ENCODE data around the gene KPNA5. TPM values are rescaled to one million over a fixed set of nuclear protein-coding genes. Genes with fewer than 3 reads are reported as not detected.
A peak's percentile ranks its signal among the peaks of the same experiment; 100 is the strongest.
"Not testable (repeated sequence)": the region's sequence is repeated elsewhere in the genome, so short reads cannot be mapped to it uniquely, and the experiment has no call there.

The KPNA5 gene
- polyA plus RNA-seq, 2 donors = 1.1 to 1.2 TPM

GRCh38 chr6:116740486-116740885, 59.5 kb downstream of the KPNA5 start:
- H3K36me3 ChIP-seq (ENCODE audit: control insufficient read depth in 2 of 2, insufficient read depth in 2 of 2, low read length in 1 of 2); H3K27me3 ChIP-seq (ENCODE audit: control insufficient read depth in 1 of 2, insufficient read depth in 2 of 2, low read length in 2 of 2); H3K4me3 ChIP-seq (ENCODE audit: low read depth in 1 of 2, low read length in 2 of 2); H3K27ac ChIP-seq (ENCODE audit: low read depth in 2 of 2, low read length in 1 of 2); H3K4me1 ChIP-seq (ENCODE audit: control insufficient read depth in 2 of 2, insufficient read depth in 2 of 2, low read length in 1 of 2); H3K9me3 ChIP-seq (ENCODE audit: control insufficient read depth in 2 of 2, insufficient read depth in 1 of 2, low read depth in 1 of 2, low read length in 1 of 2): not testable (repeated sequence)
- 89 to 92% methylated on average over 3 of the region's 3 CpGs for WGBS, 2 donors

DNA sequence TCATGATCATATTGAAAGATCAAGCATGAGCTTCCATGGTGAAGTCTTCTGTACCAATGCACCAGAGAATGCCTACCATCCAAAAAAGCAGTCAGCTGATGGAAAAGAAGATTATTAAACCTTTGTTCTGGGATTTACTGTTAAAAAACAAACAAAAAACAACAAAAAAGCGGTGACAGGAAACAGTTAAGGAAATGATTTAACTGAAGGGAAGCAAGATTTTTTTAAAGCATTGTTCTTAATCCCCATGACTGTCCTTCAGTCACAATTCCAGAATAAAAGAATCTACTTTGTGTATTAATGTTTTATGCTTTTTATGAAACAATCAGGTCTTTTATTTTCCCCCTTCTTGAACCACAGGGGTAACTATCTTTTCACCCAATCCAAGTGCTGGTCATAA, 60.6 kb downstream of the KPNA5 start:
- WGBS, 2 donors = 61 to 77% methylated on average over 1 of the region's 1 CpG
- Histone ChIP-seq H3K27ac (ENCODE audit: low read depth in 2 of 2, low read length in 1 of 2) (no peak overlapping the region), H3K36me3 (ENCODE audit: control insufficient read depth in 2 of 2, insufficient read depth in 2 of 2, low read length in 1 of 2) (no peaks in the 10 kb centered on the region), H3K27me3 (ENCODE audit: control insufficient read depth in 1 of 2, insufficient read depth in 2 of 2, low read length in 2 of 2) (no peaks in the 10 kb centered on the region), H3K9me3 (ENCODE audit: control insufficient read depth in 2 of 2, insufficient read depth in 1 of 2, low read depth in 1 of 2, low read length in 1 of 2) (no peaks in the 10 kb centered on the region), H3K4me1 (ENCODE audit: control insufficient read depth in 2 of 2, insufficient read depth in 2 of 2, low read length in 1 of 2) (no peaks in the 10 kb centered on the region), H3K4me3 (ENCODE audit: low read depth in 1 of 2, low read length in 2 of 2) (no peak overlapping the region)

DNA sequence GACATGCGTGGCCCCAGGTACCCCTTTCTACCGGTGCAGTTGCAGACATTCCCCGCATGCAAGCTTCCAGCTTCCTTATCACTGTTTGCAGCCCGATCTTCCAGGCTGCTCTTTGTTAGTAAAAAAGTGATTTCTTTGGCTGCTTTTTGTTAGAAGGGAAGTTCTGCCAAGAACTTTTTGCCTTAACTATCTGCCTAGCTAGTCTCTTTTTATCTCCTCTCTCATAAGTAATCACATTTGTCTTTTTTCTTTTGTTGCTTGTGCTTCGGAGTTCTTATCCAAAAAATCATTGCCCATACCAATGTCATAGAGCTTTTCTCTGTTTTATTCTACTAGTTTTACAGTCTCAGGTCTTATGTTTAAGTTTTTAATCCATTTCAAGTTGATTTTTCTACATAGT, 64.2 kb downstream of the KPNA5 start:
- no peak overlapping the region for H3K27ac ChIP-seq (ENCODE audit: low read depth in 2 of 2, low read length in 1 of 2)
- H3K27me3 ChIP-seq (ENCODE audit: control insufficient read depth in 1 of 2, insufficient read depth in 2 of 2, low read length in 2 of 2) = no peaks in the 10 kb centered on the region
- no peaks in the 10 kb centered on the region for H3K36me3 ChIP-seq (ENCODE audit: control insufficient read depth in 2 of 2, insufficient read depth in 2 of 2, low read length in 1 of 2)
- no peak overlapping the region for H3K4me3 ChIP-seq (ENCODE audit: low read depth in 1 of 2, low read length in 2 of 2)
- H3K4me1 ChIP-seq (ENCODE audit: control insufficient read depth in 2 of 2, insufficient read depth in 2 of 2, low read length in 1 of 2) = no peaks in the 10 kb centered on the region
- H3K9me3 ChIP-seq (ENCODE audit: control insufficient read depth in 2 of 2, insufficient read depth in 1 of 2, low read depth in 1 of 2, low read length in 1 of 2) = no peaks in the 10 kb centered on the region
- WGBS, 2 donors = 71 to 84% methylated on average over 5 of the region's 5 CpGs

GRCh38 chr6:116761779-116762178, 80.8 kb downstream of the KPNA5 start:
- no peaks in the 10 kb centered on the region for H3K9me3 ChIP-seq (ENCODE audit: control insufficient read depth in 2 of 2, insufficient read depth in 1 of 2, low read depth in 1 of 2, low read length in 1 of 2)
- 60 to 64% methylated on average over 4 of the region's 4 CpGs for WGBS, 2 donors
- no peak overlapping the region for H3K4me3 ChIP-seq (ENCODE audit: low read depth in 1 of 2, low read length in 2 of 2)
- peaks cover 3 to 11% of the 10 kb centered on the region in 2 donors for H3K4me1 ChIP-seq (ENCODE audit: control insufficient read depth in 2 of 2, insufficient read depth in 2 of 2, low read length in 1 of 2)
- peaks cover 6 to 7% of the 10 kb centered on the region in 2 donors for H3K27me3 ChIP-seq (ENCODE audit: control insufficient read depth in 1 of 2, insufficient read depth in 2 of 2, low read length in 2 of 2)
- H3K36me3 ChIP-seq (ENCODE audit: control insufficient read depth in 2 of 2, insufficient read depth in 2 of 2, low read length in 1 of 2) = no peaks in the 10 kb centered on the region
- H3K27ac ChIP-seq (ENCODE audit: low read depth in 2 of 2, low read length in 1 of 2) = no peak overlapping the region

DNA sequence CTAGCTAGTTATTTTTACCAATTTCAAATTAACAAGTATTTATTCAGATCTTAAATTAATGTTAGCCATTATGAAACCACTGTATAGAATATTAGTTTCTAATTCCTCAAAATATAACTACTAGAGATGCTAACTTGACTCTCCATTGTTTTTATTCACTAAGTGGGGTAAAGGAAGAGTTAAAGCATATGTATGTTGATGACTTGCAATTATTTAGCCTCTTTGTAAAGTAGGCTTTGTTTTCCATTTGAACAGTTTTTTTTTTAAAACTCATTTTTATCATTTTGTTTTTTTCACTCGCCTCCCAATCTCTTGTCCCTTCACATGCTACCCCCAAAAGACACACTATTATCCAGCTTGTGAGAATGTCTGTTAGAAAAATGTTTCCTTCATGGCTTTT, 81.2 kb downstream of the KPNA5 start:
- Histone ChIP-seq H3K36me3 (ENCODE audit: control insufficient read depth in 2 of 2, insufficient read depth in 2 of 2, low read length in 1 of 2) (no peaks in the 10 kb centered on the region), H3K4me3 (ENCODE audit: low read depth in 1 of 2, low read length in 2 of 2) (no peak overlapping the region), H3K4me1 (ENCODE audit: control insufficient read depth in 2 of 2, insufficient read depth in 2 of 2, low read length in 1 of 2) (peaks cover 3 to 11% of the 10 kb centered on the region in 2 donors), H3K9me3 (ENCODE audit: control insufficient read depth in 2 of 2, insufficient read depth in 1 of 2, low read depth in 1 of 2, low read length in 1 of 2) (no peaks in the 10 kb centered on the region), H3K27me3 (ENCODE audit: control insufficient read depth in 1 of 2, insufficient read depth in 2 of 2, low read length in 2 of 2) (peaks cover 6 to 7% of the 10 kb centered on the region in 2 donors), H3K27ac (ENCODE audit: low read depth in 2 of 2, low read length in 1 of 2) (no peak overlapping the region)
- WGBS, 2 donors = 88 to 90% methylated on average over 1 of the region's 1 CpG

DNA sequence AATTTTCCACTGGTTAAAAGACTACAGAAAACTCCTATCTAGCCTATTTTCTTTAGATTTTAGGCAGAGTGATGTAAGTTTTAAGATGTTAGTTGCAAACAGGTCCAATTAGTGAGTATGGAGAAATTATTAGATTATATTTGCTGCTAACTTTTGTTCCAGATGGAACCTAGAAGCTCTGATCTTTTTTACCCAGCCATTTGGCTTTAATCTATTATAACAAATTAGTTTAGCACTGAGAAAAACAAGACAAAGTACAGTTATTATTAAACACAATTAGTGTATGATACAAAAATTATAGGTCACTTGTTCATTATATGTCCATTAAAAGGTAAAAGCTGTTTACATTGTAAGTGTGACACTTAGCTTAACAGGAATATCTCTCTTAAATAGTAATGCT, 82.0 kb downstream of the KPNA5 start:
- Histone ChIP-seq H3K9me3 (ENCODE audit: control insufficient read depth in 2 of 2, insufficient read depth in 1 of 2, low read depth in 1 of 2, low read length in 1 of 2) (no peaks in the 10 kb centered on the region), H3K36me3 (ENCODE audit: control insufficient read depth in 2 of 2, insufficient read depth in 2 of 2, low read length in 1 of 2) (no peaks in the 10 kb centered on the region), H3K27ac (ENCODE audit: low read depth in 2 of 2, low read length in 1 of 2) (no peak overlapping the region), H3K27me3 (ENCODE audit: control insufficient read depth in 1 of 2, insufficient read depth in 2 of 2, low read length in 2 of 2) (peaks cover 6 to 7% of the 10 kb centered on the region in 2 donors), H3K4me1 (ENCODE audit: control insufficient read depth in 2 of 2, insufficient read depth in 2 of 2, low read length in 1 of 2) (peaks cover 3 to 11% of the 10 kb centered on the region in 2 donors), H3K4me3 (ENCODE audit: low read depth in 1 of 2, low read length in 2 of 2) (no peak overlapping the region)

DNA sequence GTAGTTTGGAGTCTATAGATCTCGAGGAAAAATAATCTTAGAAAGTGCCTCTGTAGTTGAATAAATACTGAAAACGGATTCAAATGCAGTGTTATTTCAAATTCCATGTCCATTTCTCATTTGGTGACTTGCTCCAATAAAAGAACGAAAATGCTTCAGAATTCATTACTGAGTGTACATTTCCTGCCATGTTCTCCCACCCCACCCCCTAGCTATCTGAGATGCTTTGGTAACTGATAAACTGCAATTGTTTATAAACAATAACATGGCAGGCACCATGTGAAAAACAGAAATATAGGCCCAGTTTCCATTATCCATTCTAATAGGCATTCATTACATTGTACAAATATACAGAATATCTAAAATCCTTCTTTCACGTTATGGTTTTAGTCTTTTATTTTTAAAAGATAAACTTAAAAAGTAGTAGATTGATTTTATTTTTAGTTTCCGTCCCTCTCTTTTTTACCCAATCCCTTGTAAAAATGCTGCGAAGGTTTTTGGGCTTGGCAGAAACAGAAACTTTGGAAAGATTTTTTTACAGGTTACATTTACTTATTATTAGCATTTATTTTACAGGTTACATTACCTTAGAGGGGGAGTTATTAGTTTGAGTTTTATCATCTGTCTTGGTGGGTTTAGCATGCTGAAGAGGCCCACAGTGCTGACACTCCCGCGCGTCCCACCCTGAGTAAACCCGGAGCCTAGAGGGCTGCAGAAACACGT, 83.1 kb downstream of the KPNA5 start:
- Histone ChIP-seq H3K4me1 (ENCODE audit: control insufficient read depth in 2 of 2, insufficient read depth in 2 of 2, low read length in 1 of 2) (peaks cover 3 to 11% of the 10 kb centered on the region in 2 donors), H3K9me3 (ENCODE audit: control insufficient read depth in 2 of 2, insufficient read depth in 1 of 2, low read depth in 1 of 2, low read length in 1 of 2) (no peaks in the 10 kb centered on the region), H3K4me3 (ENCODE audit: low read depth in 1 of 2, low read length in 2 of 2) (peak overlapping the region in 1 of 2 donors; percentile 53), H3K36me3 (ENCODE audit: control insufficient read depth in 2 of 2, insufficient read depth in 2 of 2, low read length in 1 of 2) (no peaks in the 10 kb centered on the region), H3K27me3 (ENCODE audit: control insufficient read depth in 1 of 2, insufficient read depth in 2 of 2, low read length in 2 of 2) (peaks cover 6 to 7% of the 10 kb centered on the region in 2 donors), H3K27ac (ENCODE audit: low read depth in 2 of 2, low read length in 1 of 2) (peak overlapping the region in 1 of 2 donors; percentile 21)
- WGBS, 2 donors = 82 to 90% methylated on average over 11 of the region's 11 CpGs

- peaks cover 3 to 11% of the 10 kb centered on the region in 2 donors for H3K4me1 ChIP-seq (ENCODE audit: control insufficient read depth in 2 of 2, insufficient read depth in 2 of 2, low read length in 1 of 2)
- 37% methylated on average over 19 of the region's 19 CpGs for WGBS, 2 donors
- peak overlapping the region; percentile 47 to 53 for H3K4me3 ChIP-seq (ENCODE audit: low read depth in 1 of 2, low read length in 2 of 2)
- peaks cover 6 to 7% of the 10 kb centered on the region in 2 donors for H3K27me3 ChIP-seq (ENCODE audit: control insufficient read depth in 1 of 2, insufficient read depth in 2 of 2, low read length in 2 of 2)
- H3K9me3 ChIP-seq (ENCODE audit: control insufficient read depth in 2 of 2, insufficient read depth in 1 of 2, low read depth in 1 of 2, low read length in 1 of 2) = no peaks in the 10 kb centered on the region
- H3K27ac ChIP-seq (ENCODE audit: low read depth in 2 of 2, low read length in 1 of 2) = peak overlapping the region in 1 of 2 donors; percentile 21
- H3K36me3 ChIP-seq (ENCODE audit: control insufficient read depth in 2 of 2, insufficient read depth in 2 of 2, low read length in 1 of 2) = no peaks in the 10 kb centered on the region
These were observed 83.6 kb downstream of the KPNA5 start for GRCh38 chr6:116764629-116764960.

DNA sequence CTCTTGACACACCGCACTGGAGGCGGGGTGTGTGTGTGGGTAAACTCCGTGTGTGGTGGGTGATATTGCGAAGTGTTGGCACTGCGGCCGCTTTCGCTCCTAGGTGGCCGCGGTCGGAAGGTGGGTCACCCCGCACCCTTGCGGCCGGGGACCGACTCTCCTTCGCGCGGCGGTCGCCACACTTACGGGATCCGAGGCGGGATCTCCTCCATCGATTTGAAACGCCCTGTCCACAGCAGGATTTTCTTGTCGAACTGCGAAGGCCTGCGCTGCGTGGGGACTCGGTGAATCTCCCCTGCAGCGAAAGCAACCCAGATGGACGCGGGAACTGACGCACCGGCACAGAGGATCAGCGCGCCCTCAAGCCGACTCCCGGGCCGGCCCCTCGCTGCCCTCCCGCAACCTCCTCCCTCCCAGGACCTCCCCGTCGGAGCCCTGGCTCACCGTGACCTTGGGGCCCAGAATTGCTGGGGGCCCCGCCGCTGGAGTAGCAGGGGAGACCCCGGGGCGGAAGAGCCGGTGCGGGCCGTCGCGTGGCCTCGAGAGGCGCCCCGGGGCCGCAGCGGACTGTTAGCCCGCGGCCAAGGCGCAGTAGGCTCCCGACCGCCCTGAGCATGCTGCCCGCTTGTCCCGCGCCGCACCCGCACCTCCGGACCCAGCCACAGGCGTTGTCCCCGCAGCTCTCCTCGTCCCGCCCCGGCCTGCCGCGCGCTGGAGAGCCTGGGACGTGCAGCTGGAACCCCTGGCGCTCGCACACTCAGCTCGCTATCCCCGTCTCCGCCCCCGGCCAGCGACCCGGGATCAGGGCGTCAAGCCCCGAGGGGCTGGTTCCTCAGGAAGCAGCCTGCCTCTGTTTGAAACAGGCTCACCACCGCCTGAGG, 84.2 kb downstream of the KPNA5 start, which contains the start of gene FAM162B:
Gene FAM162B, minus strand, starts transcription at position 759 of the 881 bp plus-strand sequence. Its CDS starts 143 bp downstream, at position 616.
- Histone ChIP-seq H3K27ac (ENCODE audit: low read depth in 2 of 2, low read length in 1 of 2) (peak within 1 kb of the TSS in 1 of 2 donors; percentile 45), H3K4me1 (ENCODE audit: control insufficient read depth in 2 of 2, insufficient read depth in 2 of 2, low read length in 1 of 2) (peaks cover 3 to 11% of the 10 kb centered on the region in 2 donors), H3K9me3 (ENCODE audit: control insufficient read depth in 2 of 2, insufficient read depth in 1 of 2, low read depth in 1 of 2, low read length in 1 of 2) (no peaks in the 10 kb centered on the region), H3K4me3 (ENCODE audit: low read depth in 1 of 2, low read length in 2 of 2) (peak within 1 kb of the TSS; percentile 47 to 53), H3K27me3 (ENCODE audit: control insufficient read depth in 1 of 2, insufficient read depth in 2 of 2, low read length in 2 of 2) (peaks cover 6 to 7% of the 10 kb centered on the region in 2 donors), H3K36me3 (ENCODE audit: control insufficient read depth in 2 of 2, insufficient read depth in 2 of 2, low read length in 1 of 2) (no peaks in the 10 kb centered on the region)
- WGBS, 2 donors = 3% methylated on average over 78 to 89 of the region's 89 CpGs

Data from esophagus (tissue), 2 donors.